ENCODE data around the gene ARHGEF4. TPM values are rescaled to one million over a fixed set of nuclear protein-coding genes. Genes with fewer than 3 reads are reported as not detected.

Gene ARHGEF4
- total and polyA plus RNA-seq, 7 experiments from 2014 or later, result 2.0 to 4.4 (median 3.0) TPM; not detected in 1

DNA sequence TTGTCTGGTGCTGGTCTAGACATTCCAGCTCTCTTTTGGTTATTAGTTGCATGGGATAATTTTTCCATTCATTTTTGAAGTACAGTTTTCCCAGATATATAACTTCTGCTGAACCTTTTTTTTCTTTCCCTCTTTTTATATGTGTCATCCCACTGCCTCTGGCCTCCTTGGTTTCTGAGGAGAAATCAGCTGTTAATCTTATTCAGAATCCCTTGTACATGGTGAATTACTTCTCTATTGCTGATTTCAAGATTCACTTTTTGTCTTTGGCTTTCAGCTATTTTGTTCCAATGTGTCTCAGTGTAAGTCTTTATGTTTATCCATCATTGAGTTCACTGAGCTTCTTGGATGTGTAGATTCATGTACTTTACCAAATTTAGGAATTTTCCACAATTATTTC, 99.7 kb downstream of the ARHGEF4 start:
- Mint-ChIP-seq H3K27me3 (peaks cover 10 to 36% (median 19%) of the 10 kb centered on the region in 5 donors), H3K4me3 (no peak overlapping the region), H3K36me3 (peaks cover 0 to 5% (median 0%) of the 10 kb centered on the region in 5 donors), H3K9me3 (peaks cover 2 to 22% (median 7%) of the 10 kb centered on the region in 11 donors), H3K4me1 (no peaks in the 10 kb centered on the region), H3K27ac (no peak overlapping the region)
- no peak overlapping the region for H3K4me3 ChIP-seq (ENCODE audit: low read length)
- CTCF ChIA-PET, result interaction anchor here (0.7 kb wide), 1 partner anchor 13 kb away, joined by 3 read pairs; no protein-coding TSS in a partner anchor
- H3K36me3 ChIP-seq (ENCODE audit: control insufficient read depth in 2 of 3, insufficient read depth in 3 of 3, low read length in 3 of 3), result no peaks in the 10 kb centered on the region
- ATAC-seq, result no peak
- H3K9me3 ChIP-seq (ENCODE audit: control insufficient read depth in 2 of 3, low read length in 3 of 3), result no peaks in the 10 kb centered on the region
- DNase-seq, result no peak
- H3K4me1 ChIP-seq (ENCODE audit: control insufficient read depth in 2 of 2, insufficient read depth in 2 of 2, low read length in 2 of 2), result no peaks in the 10 kb centered on the region
- H3K27me3 ChIP-seq (ENCODE audit: control insufficient read depth in 2 of 2, insufficient read depth in 2 of 2, low read length in 2 of 2), result no peaks in the 10 kb centered on the region
- POLR2A ChIA-PET, result no interaction called here
- intact Hi-C loops (cut with micrococcal nuclease), result no loop called here
- no peak overlapping the region for H3K27ac ChIP-seq (ENCODE audit: low read depth, low read length)

DNA sequence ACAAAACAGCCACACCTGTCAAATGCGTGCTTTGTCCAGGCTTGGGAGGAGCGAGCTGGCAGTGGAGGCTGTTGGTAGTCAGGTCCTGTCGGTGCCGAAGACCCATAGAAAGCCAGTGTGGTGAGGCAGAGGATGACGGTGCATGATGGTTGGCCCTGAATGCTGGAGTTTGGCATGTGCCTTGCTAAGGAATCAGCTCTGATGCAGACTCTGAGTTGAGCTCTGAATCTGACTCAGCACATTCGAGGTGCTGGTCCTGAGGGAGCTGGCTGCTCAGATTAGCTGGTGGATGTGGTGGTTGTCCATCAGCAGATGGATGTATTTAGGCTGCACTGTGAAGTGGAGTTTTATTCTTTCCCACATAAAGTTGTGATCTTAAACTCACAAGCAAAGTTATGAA, 111.3 kb downstream of the ARHGEF4 start:
- Mint-ChIP-seq H3K27ac (no peak overlapping the region), H3K4me1 (peaks cover 0 to 9% (median 0%) of the 10 kb centered on the region in 7 donors), H3K4me3 (no peak overlapping the region), H3K27me3 (peaks cover 6 to 31% (median 24%) of the 10 kb centered on the region in 5 donors), H3K36me3 (peaks cover 4 to 23% (median 10%) of the 10 kb centered on the region in 5 donors), H3K9me3 (peaks cover 10 to 69% (median 36%) of the 10 kb centered on the region in 11 donors)
- POLR2A ChIA-PET, result no interaction called here
- Histone ChIP-seq H3K27me3 (ENCODE audit: control insufficient read depth in 2 of 2, insufficient read depth in 2 of 2, low read length in 2 of 2) (no peaks in the 10 kb centered on the region), H3K36me3 (ENCODE audit: control insufficient read depth in 2 of 3, insufficient read depth in 3 of 3, low read length in 3 of 3) (no peaks in the 10 kb centered on the region), H3K4me1 (ENCODE audit: control insufficient read depth in 2 of 2, insufficient read depth in 2 of 2, low read length in 2 of 2) (no peaks in the 10 kb centered on the region), H3K27ac (ENCODE audit: low read depth, low read length) (no peak overlapping the region), H3K4me3 (ENCODE audit: low read length) (no peak overlapping the region), H3K9me3 (ENCODE audit: control insufficient read depth in 2 of 3, low read length in 3 of 3) (peaks cover 0 to 18% (median 0%) of the 10 kb centered on the region in 3 experiments)
- CTCF ChIA-PET, result no interaction called here
- DNase-seq (no peak), ATAC-seq (no peak)
- intact Hi-C loops (cut with micrococcal nuclease), result no loop called here

DNA sequence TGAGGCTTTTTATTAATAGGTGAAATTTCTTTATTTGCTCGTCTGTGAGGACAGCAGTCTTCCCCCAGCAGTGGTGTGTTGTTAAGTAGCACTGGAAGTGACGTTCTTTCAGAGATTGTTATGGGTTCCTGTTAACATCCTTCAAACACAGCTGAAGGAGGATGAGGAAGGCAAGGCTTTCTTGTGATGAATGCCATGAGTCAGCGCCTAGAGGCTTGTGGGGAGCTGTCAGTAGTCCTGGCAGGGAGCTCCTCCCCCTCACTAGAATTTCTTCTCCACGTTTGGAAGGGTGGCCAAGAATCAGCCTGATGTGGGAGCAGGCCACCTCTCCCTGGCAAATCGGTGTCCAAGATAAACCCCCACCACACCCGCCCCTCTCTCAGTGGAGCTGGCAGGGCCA, 113.2 kb downstream of the ARHGEF4 start:
- intact Hi-C loops (cut with micrococcal nuclease), result no loop called here
- Mint-ChIP-seq H3K4me3 (no peak overlapping the region), H3K9me3 (peaks cover 8 to 69% (median 28%) of the 10 kb centered on the region in 11 donors), H3K4me1 (peaks cover 0 to 9% (median 0%) of the 10 kb centered on the region in 7 donors), H3K27ac (no peak overlapping the region), H3K27me3 (peaks cover 4 to 33% (median 15%) of the 10 kb centered on the region in 5 donors), H3K36me3 (peaks cover 4 to 16% (median 10%) of the 10 kb centered on the region in 5 donors)
- ChIA-PET CTCF (interaction anchor here (0.6 kb wide), 1 partner anchor 577 kb away, joined by 3 read pairs; no protein-coding TSS in a partner anchor), POLR2A (no interaction called here)
- DNase-seq (no peak), ATAC-seq (no peak)
- peaks cover 0 to 12% (median 0%) of the 10 kb centered on the region in 3 experiments for H3K9me3 ChIP-seq (ENCODE audit: control insufficient read depth in 2 of 3, low read length in 3 of 3)
- H3K4me3 ChIP-seq (ENCODE audit: low read length), result no peak overlapping the region
- no peak overlapping the region for H3K27ac ChIP-seq (ENCODE audit: low read depth, low read length)
- H3K4me1 ChIP-seq (ENCODE audit: control insufficient read depth in 2 of 2, insufficient read depth in 2 of 2, low read length in 2 of 2), result no peaks in the 10 kb centered on the region
- H3K36me3 ChIP-seq (ENCODE audit: control insufficient read depth in 2 of 3, insufficient read depth in 3 of 3, low read length in 3 of 3), result no peaks in the 10 kb centered on the region
- no peaks in the 10 kb centered on the region for H3K27me3 ChIP-seq (ENCODE audit: control insufficient read depth in 2 of 2, insufficient read depth in 2 of 2, low read length in 2 of 2)

DNA sequence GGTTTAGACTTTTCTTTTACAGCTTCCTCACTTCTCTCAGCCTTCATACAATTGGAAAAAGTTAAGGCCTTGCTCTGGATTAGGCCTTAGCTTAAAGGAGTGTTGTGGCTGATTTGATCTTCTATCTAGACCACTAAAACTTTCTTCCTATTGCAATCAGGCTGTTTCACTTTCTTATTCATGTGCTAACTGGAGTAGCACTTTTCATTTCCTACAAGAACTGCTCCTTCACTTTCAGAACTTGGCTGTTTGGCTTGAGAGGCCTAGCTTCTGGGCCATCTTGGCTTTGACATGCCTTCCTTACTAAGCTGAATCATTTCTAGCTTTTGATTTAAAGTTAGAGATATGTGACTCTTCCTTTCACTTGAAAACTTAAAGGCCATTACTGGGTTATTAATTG, 114.3 kb downstream of the ARHGEF4 start:
- Mint-ChIP-seq H3K27ac (no peak overlapping the region), H3K36me3 (peaks cover 3 to 13% (median 9%) of the 10 kb centered on the region in 5 donors), H3K4me3 (no peak overlapping the region), H3K4me1 (peaks cover 0 to 9% (median 0%) of the 10 kb centered on the region in 7 donors), H3K9me3 (peaks cover 8 to 69% (median 29%) of the 10 kb centered on the region in 11 donors), H3K27me3 (peaks cover 4 to 27% (median 13%) of the 10 kb centered on the region in 5 donors)
- Histone ChIP-seq H3K4me3 (ENCODE audit: low read length) (no peak overlapping the region), H3K27me3 (ENCODE audit: control insufficient read depth in 2 of 2, insufficient read depth in 2 of 2, low read length in 2 of 2) (no peaks in the 10 kb centered on the region), H3K4me1 (ENCODE audit: control insufficient read depth in 2 of 2, insufficient read depth in 2 of 2, low read length in 2 of 2) (no peaks in the 10 kb centered on the region), H3K9me3 (ENCODE audit: control insufficient read depth in 2 of 3, low read length in 3 of 3) (peaks cover 0 to 14% (median 0%) of the 10 kb centered on the region in 3 experiments), H3K27ac (ENCODE audit: low read depth, low read length) (no peak overlapping the region), H3K36me3 (ENCODE audit: control insufficient read depth in 2 of 3, insufficient read depth in 3 of 3, low read length in 3 of 3) (no peaks in the 10 kb centered on the region)
- intact Hi-C loops (cut with micrococcal nuclease), result no loop called here
- ATAC-seq, result no peak
- ChIA-PET CTCF (no interaction called here), POLR2A (no interaction called here)
- no peak for DNase-seq

DNA sequence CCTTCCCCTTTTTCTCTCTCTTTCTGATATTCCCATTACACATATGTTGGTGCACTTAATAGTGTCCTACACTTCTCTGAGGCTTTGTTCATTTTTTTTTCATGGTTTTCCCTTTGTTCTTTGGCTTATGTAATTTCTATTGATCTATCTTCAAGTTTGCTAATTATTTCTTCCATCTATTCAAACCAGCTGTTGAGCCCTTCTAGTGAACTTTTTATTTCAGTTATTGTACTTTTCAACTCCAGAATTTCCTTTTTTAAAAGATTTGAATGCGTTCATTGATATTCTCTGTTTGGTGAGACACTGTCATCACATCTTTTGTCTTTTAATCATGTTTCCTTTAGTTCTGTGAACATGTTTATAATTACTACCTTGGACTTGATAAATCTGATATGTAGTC, 118.2 kb downstream of the ARHGEF4 start:
- CTCF ChIA-PET, result no interaction called here
- Histone ChIP-seq H3K27me3 (ENCODE audit: control insufficient read depth in 2 of 2, insufficient read depth in 2 of 2, low read length in 2 of 2) (no peaks in the 10 kb centered on the region), H3K27ac (ENCODE audit: low read depth, low read length) (no peak overlapping the region), H3K36me3 (ENCODE audit: control insufficient read depth in 2 of 3, insufficient read depth in 3 of 3, low read length in 3 of 3) (no peaks in the 10 kb centered on the region), H3K4me1 (ENCODE audit: control insufficient read depth in 2 of 2, insufficient read depth in 2 of 2, low read length in 2 of 2) (no peaks in the 10 kb centered on the region), H3K4me3 (ENCODE audit: low read length) (no peak overlapping the region), H3K9me3 (ENCODE audit: control insufficient read depth in 2 of 3, low read length in 3 of 3) (peaks cover 0 to 14% (median 0%) of the 10 kb centered on the region in 3 experiments)
- ATAC-seq, result no peak
- intact Hi-C loops (cut with micrococcal nuclease), result no loop called here
- Mint-ChIP-seq H3K27me3 (peaks cover 17 to 38% (median 20%) of the 10 kb centered on the region in 5 donors), H3K36me3 (peaks cover 3 to 13% (median 6%) of the 10 kb centered on the region in 5 donors), H3K4me3 (no peak overlapping the region), H3K9me3 (peaks cover 8 to 57% (median 27%) of the 10 kb centered on the region in 11 donors), H3K27ac (no peak overlapping the region), H3K4me1 (peaks cover 0 to 9% (median 0%) of the 10 kb centered on the region in 7 donors)
- DNase-seq, result no peak
- POLR2A ChIA-PET, result no interaction called here

DNA sequence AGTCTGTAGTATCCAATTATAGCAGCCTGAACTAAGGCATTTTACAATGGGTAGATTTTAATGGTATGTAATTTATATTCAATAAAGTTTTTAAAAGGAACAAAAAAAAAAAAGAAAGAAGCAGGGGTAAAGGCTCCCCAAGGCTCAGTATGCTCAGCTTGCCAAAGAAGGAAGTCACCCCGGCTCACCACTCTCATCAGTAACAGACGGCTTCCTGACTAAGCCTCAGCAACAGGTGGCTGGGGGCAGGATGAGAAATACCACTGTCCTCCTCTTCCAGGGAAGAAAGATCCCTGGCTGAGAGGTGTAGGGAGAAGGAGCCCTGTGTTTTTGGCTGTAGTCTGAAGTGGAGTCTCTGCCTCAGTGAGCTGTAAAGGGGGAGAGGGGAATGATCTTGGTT, 121.2 kb downstream of the ARHGEF4 start:
- Mint-ChIP-seq H3K4me3 (no peak overlapping the region), H3K4me1 (no peaks in the 10 kb centered on the region), H3K27me3 (peaks cover 36 to 48% (median 40%) of the 10 kb centered on the region in 5 donors), H3K27ac (no peak overlapping the region), H3K36me3 (peaks cover 3 to 10% (median 5%) of the 10 kb centered on the region in 5 donors), H3K9me3 (peaks cover 0 to 31% (median 19%) of the 10 kb centered on the region in 11 donors)
- ChIA-PET CTCF (no interaction called here), POLR2A (no interaction called here)
- Histone ChIP-seq H3K27me3 (ENCODE audit: control insufficient read depth in 2 of 2, insufficient read depth in 2 of 2, low read length in 2 of 2) (peaks cover 4 to 12% of the 10 kb centered on the region in 2 donors), H3K9me3 (ENCODE audit: control insufficient read depth in 2 of 3, low read length in 3 of 3) (peaks cover 0 to 14% (median 0%) of the 10 kb centered on the region in 3 experiments), H3K4me3 (ENCODE audit: low read length) (no peak overlapping the region), H3K27ac (ENCODE audit: low read depth, low read length) (no peak overlapping the region), H3K4me1 (ENCODE audit: control insufficient read depth in 2 of 2, insufficient read depth in 2 of 2, low read length in 2 of 2) (no peaks in the 10 kb centered on the region), H3K36me3 (ENCODE audit: control insufficient read depth in 2 of 3, insufficient read depth in 3 of 3, low read length in 3 of 3) (no peaks in the 10 kb centered on the region)
- no peak for DNase-seq
- no peak for ATAC-seq
- intact Hi-C loops (cut with micrococcal nuclease), result no loop called here
